ENCODE results near the gene LIN52.
A peak's percentile ranks its signal among the peaks of the same experiment; 100 is the strongest.
"Not testable (repeated sequence)": the region's sequence is repeated elsewhere in the genome, so short reads cannot be mapped to it uniquely, and the experiment has no call there.

The LIN52 gene

GRCh38 chr14:74109369-74109768 lies 24.6 kb downstream of the LIN52 start:
- no peak for DNase-seq (ENCODE audit: low spot score)

- peak; percentile 51 for DNase-seq (ENCODE audit: low spot score)
These were observed 26.9 kb downstream of the LIN52 start for GRCh38 chr14:74111395-74112216.

- not testable (repeated sequence) for DNase-seq (ENCODE audit: low spot score)
These were observed 40.7 kb downstream of the LIN52 start for GRCh38 chr14:74125487-74125886.

GRCh38 chr14:74126315-74127013 lies 41.7 kb downstream of the LIN52 start:
- no peak for DNase-seq (ENCODE audit: low spot score)

GRCh38 chr14:74127634-74128033 lies 42.9 kb downstream of the LIN52 start:
- DNase-seq (ENCODE audit: low spot score), result no peak

- DNase-seq (ENCODE audit: low spot score), result no peak
These were observed 49.2 kb downstream of the LIN52 start for GRCh38 chr14:74133833-74134481.

- DNase-seq (ENCODE audit: low spot score), result no peak
These were observed 49.7 kb downstream of the LIN52 start for GRCh38 chr14:74134484-74134883.

- DNase-seq (ENCODE audit: low spot score), result no peak
These were observed 50.7 kb downstream of the LIN52 start for GRCh38 chr14:74135426-74135825.

GRCh38 chr14:74140374-74140850 lies 55.7 kb downstream of the LIN52 start:
- DNase-seq (ENCODE audit: low spot score), result no peak

- no peak for DNase-seq (ENCODE audit: low spot score)
These were observed 56.9 kb downstream of the LIN52 start for GRCh38 chr14:74141703-74142102.

- no peak for DNase-seq (ENCODE audit: low spot score)
These were observed 57.8 kb downstream of the LIN52 start for GRCh38 chr14:74142523-74142922.

GRCh38 chr14:74144789-74145188 lies 60.0 kb downstream of the LIN52 start:
- peak; percentile 17 for DNase-seq (ENCODE audit: low spot score)

GRCh38 chr14:74147571-74147970 lies 62.8 kb downstream of the LIN52 start:
- DNase-seq (ENCODE audit: low spot score), result peak; percentile 9

- DNase-seq (ENCODE audit: low spot score), result no peak
These were observed 63.9 kb downstream of the LIN52 start for GRCh38 chr14:74148705-74149104.

- no peak for DNase-seq (ENCODE audit: low spot score)
These were observed 70.5 kb downstream of the LIN52 start for GRCh38 chr14:74155287-74155686.

GRCh38 chr14:74155749-74156148 lies 71.0 kb downstream of the LIN52 start:
- DNase-seq (ENCODE audit: low spot score), result no peak

- DNase-seq (ENCODE audit: low spot score), result no peak
These were observed 76.0 kb downstream of the LIN52 start for GRCh38 chr14:74160763-74161162.

- DNase-seq (ENCODE audit: low spot score), result no peak
These were observed 76.9 kb downstream of the LIN52 start for GRCh38 chr14:74161526-74162158.

- DNase-seq (ENCODE audit: low spot score), result no peak
These were observed 85.2 kb downstream of the LIN52 start for GRCh38 chr14:74169906-74170305.

- DNase-seq (ENCODE audit: low spot score), result no peak
These were observed 91.6 kb downstream of the LIN52 start for GRCh38 chr14:74176400-74176793.

- no peak for DNase-seq (ENCODE audit: low spot score)
These were observed 95.1 kb downstream of the LIN52 start for GRCh38 chr14:74179856-74180255.

GRCh38 chr14:74190927-74191575 lies 106.3 kb downstream of the LIN52 start:
- no peak for DNase-seq (ENCODE audit: low spot score)
